ENCODE results near the gene PPP2R3A. TPM values are rescaled to one million over a fixed set of nuclear protein-coding genes. Genes with fewer than 3 reads are reported as not detected.
A peak's percentile ranks its signal among the peaks of the same experiment; 100 is the strongest.

PPP2R3A gene
- total and polyA plus RNA-seq, 8 donors: 1.3 to 7.0 (median 4.3) TPM

DNA sequence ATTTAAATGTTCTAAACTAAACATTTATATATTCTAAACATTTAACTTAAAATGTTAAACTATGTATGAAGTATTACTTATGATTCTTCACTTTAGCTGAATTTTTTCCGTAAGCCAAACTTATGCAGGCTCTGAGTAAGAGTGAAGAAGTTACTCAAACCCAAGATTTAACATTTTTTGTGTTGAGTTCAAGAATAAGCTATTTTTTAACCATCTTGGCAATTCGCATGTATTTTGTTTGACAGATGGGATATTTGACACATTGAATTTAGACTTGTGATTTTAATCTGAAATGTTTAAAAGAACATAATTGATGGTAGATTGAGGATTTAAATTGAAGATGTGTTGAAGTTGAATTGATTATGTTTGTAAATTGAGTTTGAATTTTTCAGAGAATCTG is 14.6 kb upstream of the PPP2R3A start:
- H3K27ac ChIP-seq: no peak overlapping the region
- intact Hi-C loops (cut with DNase I): no loop called here
- H3K9me3 ChIP-seq: no peaks in the 10 kb centered on the region
- DNase-seq (no peak), ATAC-seq (no peak), FAIRE-seq (no peak)
- H3K4me1 ChIP-seq: no peaks in the 10 kb centered on the region
- TF ChIP-seq, protein P1, sequence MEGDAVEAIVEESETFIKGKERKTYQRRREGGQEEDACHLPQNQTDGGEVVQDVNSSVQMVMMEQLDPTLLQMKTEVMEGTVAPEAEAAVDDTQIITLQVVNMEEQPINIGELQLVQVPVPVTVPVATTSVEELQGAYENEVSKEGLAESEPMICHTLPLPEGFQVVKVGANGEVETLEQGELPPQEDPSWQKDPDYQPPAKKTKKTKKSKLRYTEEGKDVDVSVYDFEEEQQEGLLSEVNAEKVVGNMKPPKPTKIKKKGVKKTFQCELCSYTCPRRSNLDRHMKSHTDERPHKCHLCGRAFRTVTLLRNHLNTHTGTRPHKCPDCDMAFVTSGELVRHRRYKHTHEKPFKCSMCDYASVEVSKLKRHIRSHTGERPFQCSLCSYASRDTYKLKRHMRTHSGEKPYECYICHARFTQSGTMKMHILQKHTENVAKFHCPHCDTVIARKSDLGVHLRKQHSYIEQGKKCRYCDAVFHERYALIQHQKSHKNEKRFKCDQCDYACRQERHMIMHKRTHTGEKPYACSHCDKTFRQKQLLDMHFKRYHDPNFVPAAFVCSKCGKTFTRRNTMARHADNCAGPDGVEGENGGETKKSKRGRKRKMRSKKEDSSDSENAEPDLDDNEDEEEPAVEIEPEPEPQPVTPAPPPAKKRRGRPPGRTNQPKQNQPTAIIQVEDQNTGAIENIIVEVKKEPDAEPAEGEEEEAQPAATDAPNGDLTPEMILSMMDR (IDR thresholded peaks at IDR 0.05): no peak
- no peak overlapping the region for H3K4me3 ChIP-seq
- no peaks in the 10 kb centered on the region for H3K36me3 ChIP-seq
- WGBS, 2 donors: 83 to 89% methylated on average over 2 of the region's 2 CpGs
- no peaks in the 10 kb centered on the region for H3K27me3 ChIP-seq

DNA sequence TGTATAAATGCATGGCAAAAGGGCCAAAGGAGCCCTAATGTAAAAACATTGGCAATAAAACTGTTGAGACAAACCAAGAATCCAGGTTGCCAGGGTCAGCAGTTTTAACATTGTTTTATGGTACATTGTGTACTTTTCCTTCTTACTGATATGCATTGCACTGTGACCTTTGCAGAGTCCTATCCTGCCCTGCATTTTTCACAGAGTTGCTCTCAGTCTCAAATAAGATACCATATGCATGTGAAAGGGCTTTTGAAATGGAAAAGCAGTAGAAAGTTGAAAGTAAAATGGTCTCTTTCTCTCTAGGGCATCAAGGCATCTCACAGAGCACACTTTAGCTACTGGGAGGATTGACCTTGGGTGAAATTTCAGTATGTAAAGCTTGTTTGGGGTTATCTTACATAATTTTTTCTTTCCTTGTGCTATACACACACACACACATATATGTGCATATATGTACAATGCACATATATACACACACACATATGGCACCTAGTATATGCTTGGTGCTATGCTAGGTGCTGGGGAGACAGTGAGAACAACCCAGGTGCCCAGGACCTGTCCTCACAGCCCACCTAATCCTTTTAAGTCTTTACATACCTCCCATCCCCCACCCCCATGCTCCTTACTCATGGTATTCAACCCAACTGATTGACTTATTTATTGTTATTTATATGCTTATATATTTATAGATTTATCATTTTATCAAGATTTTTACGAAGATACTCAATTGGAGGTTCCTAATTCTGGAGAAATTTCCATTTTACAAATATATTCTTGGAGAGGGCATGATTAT is 1.2 kb upstream of the PPP2R3A start:
- FAIRE-seq: no peak
- WGBS, 2 donors: 54 to 57% methylated on average over 1 of the region's 1 CpG
- TF ChIP-seq, protein P1 (IDR thresholded peaks at IDR 0.05): no peak
- intact Hi-C loops (cut with DNase I): no loop called here
- H3K36me3 ChIP-seq: no peaks in the 10 kb centered on the region
- peaks cover 0 to 16% (median 14%) of the 10 kb centered on the region in 3 donors for H3K4me1 ChIP-seq
- DNase-seq: no peak
- no peak overlapping the region for H3K4me3 ChIP-seq
- ATAC-seq: no peak
- H3K27ac ChIP-seq: peak overlapping the region in 1 of 4 donors; percentile 87
- H3K9me3 ChIP-seq: no peaks in the 10 kb centered on the region
- no peaks in the 10 kb centered on the region for H3K27me3 ChIP-seq

DNA sequence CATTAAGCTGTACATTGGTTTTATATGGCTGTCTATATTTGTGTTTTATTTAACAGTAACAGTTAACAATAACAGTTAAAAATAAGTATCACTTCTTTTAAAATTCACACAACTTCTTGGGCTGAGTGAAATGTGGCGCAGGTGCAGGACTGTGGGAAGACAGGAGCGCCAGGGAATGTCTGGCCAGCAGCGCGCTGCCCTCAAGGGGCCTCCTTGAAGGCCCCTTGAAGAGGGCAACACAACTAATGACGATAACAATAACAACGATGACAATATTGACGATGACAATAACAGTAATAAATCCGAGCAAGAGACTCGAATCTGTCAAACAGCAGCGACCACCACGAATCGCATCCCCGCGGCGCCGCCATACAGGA is 411 bp upstream of the PPP2R3A start:
- peak overlapping the region in 3 of 4 donors; percentile 70 to 93 (median 87) for H3K27ac ChIP-seq
- intact Hi-C loops (cut with DNase I): no loop called here
- ATAC-seq: peak; percentile 44 to 52 (median 46)

DNA sequence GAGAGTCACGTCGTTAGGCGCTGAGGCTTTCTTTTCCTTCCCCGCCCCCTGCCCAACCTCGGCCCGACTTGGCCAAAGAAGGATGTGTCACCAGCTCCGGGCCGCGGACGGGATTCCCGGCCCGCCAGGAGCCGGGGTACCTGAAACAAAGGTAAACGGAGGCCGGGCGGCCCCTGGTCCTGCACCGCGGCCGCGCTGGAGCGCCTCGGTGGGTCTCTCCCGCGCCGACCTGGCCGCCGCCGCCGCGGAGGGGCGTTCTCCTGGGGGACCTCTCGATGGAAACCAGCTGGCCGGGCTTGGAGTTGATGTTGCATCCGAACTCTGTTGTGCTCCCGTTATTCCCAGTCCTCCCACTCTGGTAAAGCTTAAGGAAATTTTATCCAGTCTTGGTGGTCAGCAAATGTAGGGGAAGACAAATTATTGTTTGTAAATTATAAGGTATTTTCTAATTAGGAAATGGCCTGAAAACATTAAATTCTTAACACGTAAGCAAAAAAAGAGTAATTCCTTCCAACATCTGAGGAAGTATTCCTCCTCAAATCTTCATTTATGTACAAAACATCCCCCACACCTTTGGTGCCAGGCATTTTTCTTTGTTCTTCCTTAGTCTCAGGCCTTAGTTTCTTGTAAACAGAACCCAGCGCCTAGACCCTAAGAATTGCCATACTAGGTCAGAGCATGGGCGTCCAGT is 888 bp downstream of the PPP2R3A start:
- intact Hi-C loops (cut with DNase I): no loop called here
- Histone ChIP-seq H3K4me3 (peak overlapping the region; percentile 40 to 86 (median 82)), H3K27me3 (no peaks in the 10 kb centered on the region), H3K27ac (peak overlapping the region; percentile 62 to 93 (median 78)), H3K36me3 (no peaks in the 10 kb centered on the region), H3K4me1 (peaks cover 0 to 16% (median 14%) of the 10 kb centered on the region in 3 donors), H3K9me3 (no peaks in the 10 kb centered on the region)
- ATAC-seq (peak in 3 of 4 donors; percentile 5 to 17 (median 8)), DNase-seq (peak in 2 of 6 donors; percentile 77 to 83), FAIRE-seq (no peak)
- 2 to 3% methylated on average over 38 of the region's 38 CpGs for WGBS, 2 donors
- TF ChIP-seq, protein P1 (IDR thresholded peaks at IDR 0.05): no peak

More for the DNA sequence above, 411 bp upstream of the PPP2R3A start:
- FAIRE-seq: no peak
- TF ChIP-seq, protein P1 (IDR thresholded peaks at IDR 0.05): no peak
- H3K9me3 ChIP-seq: no peaks in the 10 kb centered on the region
- no peaks in the 10 kb centered on the region for H3K27me3 ChIP-seq
- H3K4me1 ChIP-seq: peaks cover 0 to 16% (median 14%) of the 10 kb centered on the region in 3 donors
- H3K4me3 ChIP-seq: peak overlapping the region; percentile 40 to 86 (median 82)
- DNase-seq: no peak
- WGBS, 2 donors: 3 to 4% methylated on average over 14 to 16 of the region's 16 CpGs
- no peaks in the 10 kb centered on the region for H3K36me3 ChIP-seq

All from pancreas (tissue), 10 donors.